GM21526 (cell line): ENCODE measurements around the gene DNAJC5G.
"Not testable (repeated sequence)": the region's sequence is repeated elsewhere in the genome, so short reads cannot be mapped to it uniquely, and the experiment has no call there.

ENCODE experiments used
- ATAC-seq: cut with Tn5 transposase; IDR thresholded peaks from one replicate; pipeline ENCODE4 v1.9.1; 2021; ENCODE audit warnings: moderate library complexity; ENCODE audit not compliant: unreplicated experiment, low FRiP score

Gene DNAJC5G

DNA sequence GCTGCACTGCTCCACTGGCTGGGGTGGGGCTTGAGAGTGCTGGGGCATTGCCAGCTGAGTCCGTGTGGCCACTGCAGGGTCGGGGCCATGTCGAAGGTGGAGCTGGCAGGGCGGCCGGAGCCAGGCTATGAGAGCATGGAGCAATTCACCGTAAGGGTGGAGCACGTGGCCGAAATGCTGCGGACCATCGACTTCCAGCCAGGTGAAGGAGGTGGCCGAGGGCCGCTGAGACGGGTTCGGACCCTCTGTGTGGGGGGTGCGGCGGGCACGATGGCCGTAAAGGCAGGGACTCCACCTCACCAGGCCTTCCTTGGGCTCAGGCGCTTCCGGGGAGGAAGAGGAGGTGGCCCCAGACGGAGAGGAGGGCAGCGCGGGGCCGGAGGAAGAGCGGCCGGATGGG is 30.9 kb downstream of the DNAJC5G start:
- no peak for ATAC-seq

DNA sequence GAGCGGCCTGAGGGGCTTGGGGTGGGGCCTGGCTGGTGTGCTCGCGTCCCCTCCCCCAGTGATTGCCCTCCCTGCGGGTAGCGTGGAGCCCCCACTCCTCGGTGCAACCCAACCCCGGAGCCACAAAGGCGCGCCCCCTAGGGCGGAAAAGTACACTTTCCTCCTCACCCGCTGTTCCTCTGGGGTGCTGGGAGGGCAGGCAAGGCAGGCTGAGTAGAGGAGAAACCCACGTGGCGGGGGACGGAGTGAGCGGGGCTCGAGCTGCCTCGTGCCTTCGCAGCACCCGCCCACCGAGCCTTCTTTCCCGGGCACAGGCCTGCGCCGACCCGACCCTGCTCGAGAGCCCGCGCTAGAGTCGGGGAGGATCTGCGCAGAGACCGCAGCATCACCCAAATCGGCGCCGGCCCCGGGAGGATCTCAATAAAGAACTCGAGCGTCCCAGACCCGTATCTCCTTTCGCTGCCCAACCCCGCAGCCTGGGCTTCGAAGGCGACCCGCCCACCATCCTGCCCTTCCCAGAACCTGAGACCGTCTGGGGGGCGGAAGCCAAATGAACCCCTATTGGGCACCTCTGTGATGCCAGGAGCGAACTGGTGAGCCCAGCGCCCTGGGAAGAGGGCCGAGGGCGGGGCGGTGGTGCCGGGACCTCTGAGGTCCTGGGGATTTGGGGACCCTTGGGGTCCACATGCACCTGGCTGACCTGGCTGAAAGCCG is 31.5 kb downstream of the DNAJC5G start:
- no peak for ATAC-seq

DNA sequence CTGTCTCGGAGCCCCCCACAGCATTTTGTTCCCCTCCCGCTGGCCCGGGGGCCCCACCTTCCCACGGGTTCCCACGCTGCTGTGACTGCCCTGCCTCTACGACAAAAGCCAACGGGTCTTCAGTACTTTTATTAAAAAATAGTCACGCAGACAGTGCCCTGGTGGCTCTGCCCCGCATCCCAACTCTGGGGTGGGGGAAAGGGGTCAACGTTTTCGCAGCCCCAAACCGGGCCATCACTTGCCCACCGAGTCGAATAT is 32.0 kb downstream of the DNAJC5G start:
- ATAC-seq: no peak

DNA sequence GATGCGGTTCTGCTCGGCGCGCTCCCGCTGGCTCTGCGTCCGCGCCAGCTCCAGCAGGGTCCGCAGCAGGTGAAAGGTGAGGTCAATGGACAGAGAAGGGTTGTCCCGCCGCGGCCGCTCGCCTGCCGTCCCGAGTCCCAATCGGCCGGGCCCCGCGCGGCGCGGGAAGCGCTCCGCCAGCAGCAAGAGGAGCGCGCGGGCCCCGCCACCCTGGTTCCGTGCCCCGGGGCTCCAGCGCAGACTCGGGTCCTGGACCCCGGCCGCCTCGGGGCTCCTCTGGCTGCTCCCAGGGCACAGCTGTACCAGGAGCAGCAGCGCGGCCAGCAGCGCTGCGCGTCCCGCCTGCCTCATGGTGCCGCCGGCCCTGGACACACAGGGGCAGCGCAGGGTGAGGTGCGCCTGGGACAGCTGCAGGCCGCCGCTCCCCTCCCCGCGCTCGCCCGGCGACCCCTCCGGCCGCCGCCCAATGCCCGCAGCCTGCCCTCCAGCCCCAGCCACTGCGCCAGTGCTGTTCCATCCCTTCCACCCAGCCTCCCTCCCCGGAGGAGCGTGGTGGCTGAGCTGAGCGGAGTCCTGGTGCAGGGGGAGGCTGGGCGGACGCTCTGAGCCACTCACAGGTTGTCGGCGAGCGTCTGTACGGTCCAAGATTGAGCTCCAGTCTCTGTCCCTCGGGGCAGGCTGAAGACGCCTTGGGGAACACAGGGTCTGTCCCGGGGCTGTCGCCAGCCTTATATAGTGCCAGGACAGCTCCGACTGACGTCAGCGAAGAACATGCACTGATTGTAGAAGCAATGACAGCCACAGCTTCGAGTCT is 32.5 kb downstream of the DNAJC5G start:
- no peak for ATAC-seq

DNA sequence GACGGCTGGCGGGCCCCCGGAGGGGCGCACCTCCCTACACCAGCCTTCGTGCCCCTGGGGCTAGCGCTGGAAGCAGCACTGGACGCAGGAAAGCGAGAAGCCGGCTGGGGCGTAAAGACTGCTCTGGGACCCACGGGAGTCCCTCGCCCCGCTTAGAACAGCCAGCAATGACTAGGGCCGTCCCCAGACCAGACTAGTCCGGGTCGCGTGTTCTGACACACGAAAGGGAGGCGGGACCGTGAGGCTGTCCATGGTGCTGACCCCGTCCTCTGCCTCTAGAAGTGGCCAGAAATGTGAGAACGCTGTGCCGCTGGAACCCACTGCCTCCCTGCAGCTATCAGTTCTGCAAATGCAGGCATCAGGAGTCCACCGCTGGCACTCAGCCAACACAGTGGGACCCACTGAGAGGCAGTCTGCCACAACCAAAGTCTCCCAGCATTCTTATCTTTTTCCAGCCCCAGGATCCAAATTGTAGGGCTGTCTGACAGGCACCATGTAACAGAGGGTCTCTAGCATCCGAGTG is 33.2 kb downstream of the DNAJC5G start, which contains the start of gene UCN:
TSS of gene UCN (minus strand) at position 87 of the 523 bp plus-strand sequence. CDS start 550 bp downstream, outside the sequence.
- no peak for ATAC-seq

DNA sequence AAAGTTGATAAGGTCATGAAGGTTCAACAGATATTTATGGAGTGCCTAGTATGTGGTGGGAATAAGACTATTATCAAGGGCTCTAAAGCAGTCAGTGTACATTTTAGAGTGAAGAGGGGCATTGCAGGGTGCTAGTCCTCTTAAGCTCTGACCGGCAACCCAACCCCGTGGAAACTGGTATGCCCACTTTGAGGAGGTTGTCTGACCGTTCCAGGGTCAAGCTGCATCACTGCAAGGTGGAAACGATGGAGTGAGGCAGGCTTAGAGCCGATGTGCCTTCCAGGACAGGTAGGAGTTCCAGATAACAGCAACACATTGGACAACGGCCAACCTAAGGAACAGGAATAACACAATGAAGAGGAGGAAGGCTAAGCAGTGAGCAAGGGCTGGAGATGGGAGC is 34.4 kb downstream of the DNAJC5G start:
- no peak for ATAC-seq

DNA sequence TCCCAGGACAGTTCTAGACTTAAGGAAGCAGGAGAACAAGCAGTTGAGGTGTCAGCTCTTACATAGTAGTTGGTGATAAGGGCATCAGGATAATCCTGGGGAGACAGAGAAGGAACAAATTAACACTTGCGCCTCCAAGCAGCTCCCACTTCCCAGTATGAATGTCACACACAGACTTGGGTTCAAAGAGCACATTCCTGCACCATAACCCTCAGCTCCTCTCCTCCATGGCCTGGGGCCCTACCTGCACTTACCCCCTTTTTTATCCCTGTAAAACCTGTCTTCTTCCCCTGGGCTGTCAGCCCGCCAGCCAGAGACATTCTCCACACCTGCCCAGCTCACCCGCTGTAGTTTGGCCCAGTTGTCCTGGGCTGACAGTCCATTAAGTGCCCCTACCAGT is 36.9 kb downstream of the DNAJC5G start:
- no peak for ATAC-seq

DNA sequence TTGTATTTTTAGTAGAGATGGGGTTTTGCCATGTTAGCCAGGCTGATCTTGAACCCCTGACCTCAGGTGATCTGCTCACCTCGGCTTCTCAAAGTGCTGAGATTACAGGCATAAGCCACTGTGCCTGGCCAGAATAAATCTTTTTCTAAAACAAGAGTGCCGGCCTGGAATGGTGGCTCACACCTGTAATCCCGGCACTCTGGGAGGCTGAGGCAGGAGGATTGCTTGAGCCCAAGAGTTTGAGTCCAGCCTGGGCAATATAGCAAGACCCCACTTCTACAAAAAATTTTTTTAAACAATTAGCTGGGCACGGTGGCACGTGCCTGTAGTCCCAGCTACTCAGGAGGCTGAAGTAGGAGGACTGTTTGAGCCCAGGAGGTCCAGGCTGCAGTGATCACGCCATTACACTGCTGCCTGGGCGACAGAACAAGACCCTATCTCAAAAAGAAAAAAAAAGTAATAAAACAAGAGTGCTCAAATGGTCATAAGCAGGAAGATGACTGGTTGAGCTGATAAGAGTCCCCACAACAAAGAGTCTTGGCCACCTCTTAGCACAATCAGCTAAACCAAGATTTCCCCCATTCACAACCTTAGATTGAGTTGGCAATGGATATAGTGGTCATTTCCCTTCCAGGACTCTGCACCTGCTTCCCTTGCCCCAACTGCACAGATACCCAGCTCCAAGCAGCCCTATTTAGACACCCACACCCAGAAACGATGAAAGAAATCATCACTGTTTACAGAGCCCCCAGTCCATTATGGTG is 38.8 kb downstream of the DNAJC5G start:
- no peak for ATAC-seq

DNA sequence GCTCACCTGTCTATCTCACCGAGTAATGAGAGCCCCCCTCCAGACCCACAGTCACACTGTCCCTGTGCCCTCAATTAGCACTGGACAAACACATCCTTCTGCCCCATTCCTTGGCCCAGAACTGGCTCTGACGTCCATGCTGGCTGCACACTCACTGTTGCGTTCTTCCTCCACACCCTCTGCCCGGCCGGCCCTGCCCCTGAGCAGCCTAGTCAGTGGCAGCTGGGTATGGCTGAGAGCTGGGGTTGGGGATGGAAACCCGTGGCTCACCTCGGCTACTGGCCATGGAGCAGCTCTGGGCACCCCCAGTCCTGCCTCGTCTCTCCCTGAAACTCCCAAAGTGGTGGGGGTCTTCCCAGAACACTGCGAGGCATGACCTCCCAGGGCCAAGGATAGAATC is 39.5 kb downstream of the DNAJC5G start:
- no peak for ATAC-seq

DNA sequence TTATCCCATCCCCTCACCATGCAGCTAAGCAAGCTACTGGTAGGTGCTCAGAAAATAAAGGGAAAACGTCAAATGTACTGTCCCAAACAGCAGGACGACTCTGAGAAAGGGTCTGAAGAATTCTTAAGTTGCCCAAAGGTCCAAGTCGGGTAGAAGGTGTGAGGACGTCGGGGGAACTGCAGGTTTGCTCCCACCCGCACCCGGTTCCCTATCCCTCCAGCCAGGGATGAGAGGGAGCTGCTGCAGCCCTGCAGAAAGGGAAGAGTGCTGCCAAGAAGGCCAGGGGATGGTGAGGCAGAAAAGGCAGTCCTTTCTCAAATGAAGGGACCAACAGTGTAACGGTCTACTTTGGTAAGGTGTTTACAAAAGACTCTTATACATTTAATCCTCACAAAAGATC is 39.9 kb downstream of the DNAJC5G start:
- no peak for ATAC-seq

DNA sequence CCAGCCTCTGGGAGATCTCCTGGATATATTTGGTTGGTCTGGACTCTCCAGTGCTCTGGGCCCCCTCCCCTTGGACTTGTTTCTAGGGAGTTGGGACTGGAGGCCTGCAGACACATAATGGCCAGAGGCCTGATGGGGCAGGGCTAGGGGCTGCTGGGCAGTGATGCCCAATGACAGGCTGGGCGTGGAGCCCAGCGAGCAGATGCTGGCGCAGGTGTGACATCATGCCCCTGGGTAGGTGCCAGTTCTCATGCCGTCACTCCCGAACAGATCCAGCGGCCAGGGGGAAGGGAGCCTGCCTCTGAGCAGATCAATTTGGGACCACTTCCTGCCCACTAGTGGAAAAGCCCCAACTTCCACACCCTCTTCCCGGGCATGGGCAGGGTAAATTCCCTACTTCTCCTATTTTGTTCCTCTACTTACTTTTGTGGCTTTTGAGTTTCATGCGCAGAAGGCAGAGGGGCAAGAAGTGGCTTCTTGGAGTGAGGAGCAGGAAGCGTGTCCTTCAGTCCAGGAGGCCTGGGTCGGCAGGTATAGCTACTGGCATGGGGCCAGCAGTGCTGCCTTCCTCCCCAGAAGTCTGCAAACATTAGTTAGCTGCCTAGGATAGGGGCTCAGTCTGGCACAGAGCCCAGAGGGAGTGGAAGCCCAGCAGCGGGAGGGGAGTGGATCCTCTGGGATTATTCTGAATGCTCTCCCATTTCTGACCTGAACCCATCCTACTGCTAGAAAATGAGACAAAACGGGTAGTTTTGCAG is 41.6 kb downstream of the DNAJC5G start:
- ATAC-seq: no peak

DNA sequence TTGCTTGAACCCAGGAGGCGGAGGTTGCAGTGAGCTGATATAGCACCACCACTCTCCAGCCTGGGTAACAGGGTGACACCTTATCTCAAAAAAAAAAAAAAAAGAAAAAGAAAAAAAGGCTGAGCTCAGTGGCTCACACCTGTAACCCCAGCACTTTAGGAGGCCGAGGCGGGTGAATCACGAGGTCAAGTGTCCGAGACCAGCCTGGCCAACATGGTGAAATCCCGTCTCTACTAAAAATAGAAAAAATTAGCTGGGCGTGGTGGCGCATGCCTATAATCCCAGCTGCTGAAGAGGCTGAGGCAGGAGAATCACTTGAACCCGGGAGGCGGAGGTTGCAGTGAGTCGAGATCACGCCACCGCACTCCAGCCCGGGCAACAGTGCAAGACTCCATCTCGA is 44.6 kb downstream of the DNAJC5G start:
- not testable (repeated sequence) for ATAC-seq

DNA sequence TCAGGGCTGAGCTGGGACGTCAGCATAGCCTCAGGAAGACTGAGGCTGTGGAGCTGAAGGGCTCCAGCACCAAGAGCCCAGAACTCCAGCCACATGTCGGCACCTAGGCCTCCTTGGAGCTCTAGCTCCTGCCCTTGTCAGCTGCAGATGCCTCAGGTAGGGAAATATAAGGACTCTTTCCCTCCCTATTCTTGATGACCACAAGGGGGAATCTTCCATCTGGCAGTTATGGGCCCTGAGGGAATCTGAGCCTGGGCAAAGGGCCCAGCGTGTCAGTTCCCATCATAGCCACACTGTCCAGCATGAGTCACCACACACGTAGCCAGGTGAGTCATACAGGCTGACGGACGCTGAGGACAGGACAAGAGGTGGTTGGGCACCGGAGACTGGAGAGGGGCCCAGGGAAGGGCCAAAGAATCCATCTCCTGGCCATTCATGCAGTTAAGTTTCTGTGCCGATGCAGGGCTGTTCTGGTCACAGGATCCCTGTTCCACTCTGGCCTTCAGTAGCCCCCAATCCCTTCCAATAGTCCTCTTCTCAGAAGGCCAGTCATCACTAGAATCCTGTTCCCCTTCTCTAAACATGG is 45.8 kb downstream of the DNAJC5G start:
- ATAC-seq: no peak

DNA sequence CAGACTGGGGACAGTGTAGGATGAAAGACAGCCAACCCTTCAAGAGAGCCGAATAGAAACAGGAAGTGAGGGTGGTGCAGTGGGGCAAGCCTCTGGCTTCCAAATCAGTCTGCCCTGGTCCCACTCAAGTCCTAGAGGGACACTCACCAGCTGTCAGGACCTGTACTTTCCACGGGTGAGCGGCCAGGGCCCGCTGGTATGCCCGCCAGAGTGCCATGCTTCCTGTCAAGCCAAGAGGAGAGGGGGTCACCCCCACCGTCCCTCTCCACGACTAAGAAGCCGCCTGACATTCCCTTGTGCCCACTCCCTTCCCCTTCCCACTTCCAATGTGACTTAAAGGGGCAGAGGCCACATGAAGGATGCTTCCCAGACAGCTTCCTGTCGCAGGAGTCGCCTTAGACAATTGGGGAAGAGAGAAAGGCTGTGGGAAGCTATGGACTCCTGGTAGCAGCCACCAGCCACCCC is 47.1 kb downstream of the DNAJC5G start:
- ATAC-seq: no peak

DNA sequence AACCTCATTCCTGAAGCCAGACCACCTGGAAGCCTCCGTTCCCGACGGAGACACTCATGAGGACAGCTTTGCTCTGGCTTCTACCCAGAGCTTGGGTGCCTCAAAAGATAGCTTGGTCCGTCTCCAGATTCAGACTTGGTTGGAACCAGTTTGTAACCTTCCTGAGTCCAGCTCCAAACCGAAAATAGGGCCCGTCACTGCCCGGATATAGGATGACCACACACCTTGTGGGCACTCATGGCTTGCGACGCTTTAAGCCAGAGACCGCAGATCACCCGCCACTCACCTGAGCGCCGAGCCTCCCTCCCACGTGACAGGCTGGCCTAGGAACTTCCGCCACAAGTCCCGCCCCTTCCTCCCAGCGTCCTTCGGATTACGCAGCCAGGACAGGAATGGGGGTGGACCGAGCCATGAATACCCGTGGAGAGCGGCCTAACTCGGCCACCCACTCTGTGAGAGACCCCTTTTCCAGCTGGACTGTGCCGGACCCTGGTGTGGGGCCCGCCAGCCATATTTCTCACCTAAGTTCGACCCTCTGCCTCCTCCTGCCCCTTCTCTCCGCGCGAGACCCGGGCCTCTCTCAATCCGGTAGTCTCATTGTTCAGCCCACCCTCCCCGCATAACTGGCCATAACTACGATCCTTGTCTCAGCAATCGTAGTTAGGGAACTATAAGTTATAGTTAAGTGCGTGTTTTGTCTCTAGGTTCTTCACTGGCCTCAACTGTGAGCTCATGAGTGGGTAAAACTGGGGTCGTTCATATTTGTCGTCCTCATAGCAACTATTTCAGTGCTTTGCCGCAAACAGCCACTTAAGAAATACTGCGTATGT is 47.7 kb downstream of the DNAJC5G start, which contains the start of gene MPV17:
TSS of gene MPV17 (minus strand) at position 332 of the 830 bp plus-strand sequence. CDS start 580 bp downstream, outside the sequence.
- peak; percentile 73 for ATAC-seq

DNA sequence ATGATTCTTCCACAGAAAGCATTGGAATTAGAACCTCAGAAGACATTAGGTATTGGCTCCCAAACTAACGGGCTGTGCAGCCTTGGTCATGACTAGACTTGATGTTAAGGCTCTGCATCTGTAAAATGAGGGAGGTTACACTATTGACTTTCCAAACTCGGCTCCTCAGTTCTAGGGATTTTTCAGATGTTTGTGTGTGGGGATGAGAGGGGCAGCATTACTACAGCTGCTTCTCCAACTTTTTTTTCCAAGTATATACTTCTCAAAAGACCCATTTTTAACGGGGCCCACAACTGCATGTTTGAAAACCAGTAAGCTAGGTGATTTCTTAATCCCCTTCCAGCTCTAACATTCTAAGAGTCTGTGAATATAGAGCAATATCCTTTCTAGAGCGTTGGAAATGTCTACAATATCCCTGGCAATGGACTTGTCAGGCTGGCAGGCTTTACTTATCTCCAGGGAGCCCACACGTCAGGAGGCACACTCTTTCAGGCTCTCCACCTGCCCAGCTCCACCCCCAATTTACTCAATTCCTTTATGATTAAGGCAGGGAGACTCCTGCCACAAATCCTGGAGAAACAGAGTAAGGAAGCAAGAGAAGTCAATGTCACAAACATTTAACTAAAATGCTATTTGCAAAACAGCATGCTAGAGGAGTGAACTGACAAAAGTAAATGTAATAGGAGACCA is 48.5 kb downstream of the DNAJC5G start:
- no peak for ATAC-seq

DNA sequence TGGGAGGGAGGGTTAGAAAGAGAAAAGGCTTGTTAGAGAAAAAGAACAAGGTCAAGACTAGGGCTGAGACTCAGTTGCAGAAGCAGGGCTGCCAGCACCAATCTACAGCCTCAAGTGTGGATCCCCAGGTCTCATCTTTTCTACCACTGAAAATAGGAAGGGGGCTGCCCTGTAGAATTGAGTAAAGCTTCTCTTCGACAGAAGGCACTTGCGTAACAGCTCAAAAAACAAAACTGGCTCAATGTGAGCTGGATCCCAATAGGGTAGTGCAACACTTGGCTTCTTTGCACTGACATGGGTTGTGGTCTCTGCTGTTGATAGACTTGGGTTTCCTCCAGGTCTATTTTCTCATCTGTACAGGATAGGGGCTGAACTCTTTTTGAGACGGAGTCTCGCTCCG is 49.5 kb downstream of the DNAJC5G start:
- no peak for ATAC-seq
